Measurements from ENCODE around the gene TRIM15.
"Not testable (repeated sequence)": the region's sequence is repeated elsewhere in the genome, so short reads cannot be mapped to it uniquely, and the experiment has no call there.

The TRIM15 gene

GRCh38 chr6:30200551-30201281, 37.4 kb downstream of the TRIM15 start:
- no peak for DNase-seq

GRCh38 chr6:30202366-30202765, 39.0 kb downstream of the TRIM15 start:
- no peak for DNase-seq

- no peak for DNase-seq
These were observed 40.8 kb downstream of the TRIM15 start for GRCh38 chr6:30204116-30204515.

- DNase-seq, result no peak
These were observed 42.8 kb downstream of the TRIM15 start for GRCh38 chr6:30206152-30206551.

- no peak for DNase-seq
These were observed 43.7 kb downstream of the TRIM15 start for GRCh38 chr6:30206799-30207618.

GRCh38 chr6:30207619-30208295, 44.4 kb downstream of the TRIM15 start:
- DNase-seq, result no peak

GRCh38 chr6:30211306-30211705, 48.0 kb downstream of the TRIM15 start:
- DNase-seq, result no peak

- DNase-seq, result no peak
These were observed 48.6 kb downstream of the TRIM15 start for GRCh38 chr6:30211899-30212298.

GRCh38 chr6:30212865-30213666, 49.7 kb downstream of the TRIM15 start, which contains the start of gene TRIM26:
Gene TRIM26 (minus strand): TSS chr6:30213406. CDS start chr6:30199103, 14,303 bp downstream.
- peak; percentile 94 for DNase-seq

- DNase-seq, result no peak
These were observed 50.3 kb downstream of the TRIM15 start for GRCh38 chr6:30213667-30213956.

- peak; percentile 28 for DNase-seq
These were observed 50.8 kb downstream of the TRIM15 start for GRCh38 chr6:30213957-30214656.

- no peak for DNase-seq
These were observed 51.3 kb downstream of the TRIM15 start for GRCh38 chr6:30214657-30214982.

GRCh38 chr6:30216096-30216495, 52.8 kb downstream of the TRIM15 start:
- no peak for DNase-seq

- DNase-seq, result peak; percentile 24
These were observed 55.9 kb downstream of the TRIM15 start for GRCh38 chr6:30219244-30219643.

- DNase-seq, result not testable (repeated sequence)
These were observed 58.0 kb downstream of the TRIM15 start for GRCh38 chr6:30221395-30221794.

GRCh38 chr6:30221956-30222355, 58.6 kb downstream of the TRIM15 start:
- not testable (repeated sequence) for DNase-seq
